ENCODE results near the gene NUP153. TPM values are rescaled to one million over a fixed set of nuclear protein-coding genes. Genes with fewer than 3 reads are reported as not detected.

Gene NUP153
- total RNA-seq, 1 donor from 2014 or later: 13.2 TPM

GRCh38 chr6:17728551-17729222 lies 22.0 kb upstream of the NUP153 start:
- H3K36me3 ChIP-seq (ENCODE audit: control insufficient read depth, insufficient read depth, low read length): no peaks in the 10 kb centered on the region
- no peak for TF ChIP-seq CTCF (IDR thresholded peaks at IDR 0.05; ENCODE audit: insufficient read depth, low read length, severe bottlenecking)
- FAIRE-seq (no peak), DNase-seq (ENCODE audit: low read depth) (no peak)
- H3K27me3 ChIP-seq (ENCODE audit: control insufficient read depth, insufficient read depth, low read length): no peaks in the 10 kb centered on the region
- no peak overlapping the region for H3K4me3 ChIP-seq (ENCODE audit: low read depth, low read length)

- Histone ChIP-seq H3K27me3 (ENCODE audit: control insufficient read depth, insufficient read depth, low read length) (no peaks in the 10 kb centered on the region), H3K36me3 (ENCODE audit: control insufficient read depth, insufficient read depth, low read length) (no peaks in the 10 kb centered on the region), H3K4me3 (ENCODE audit: low read depth, low read length) (no peak overlapping the region)
- DNase-seq (ENCODE audit: low read depth) (no peak), FAIRE-seq (no peak)
- TF ChIP-seq CTCF (IDR thresholded peaks at IDR 0.05; ENCODE audit: insufficient read depth, low read length, severe bottlenecking): no peak
Measured at GRCh38 chr6:17725083-17725482, 18.4 kb upstream of the NUP153 start.

GRCh38 chr6:17724341-17724740 lies 17.6 kb upstream of the NUP153 start:
- no peak for FAIRE-seq
- no peaks in the 10 kb centered on the region for H3K36me3 ChIP-seq (ENCODE audit: control insufficient read depth, insufficient read depth, low read length)
- DNase-seq (ENCODE audit: low read depth): peak; percentile 73

GRCh38 chr6:17721671-17722070 lies 14.9 kb upstream of the NUP153 start:
- no peak for TF ChIP-seq CTCF (IDR thresholded peaks at IDR 0.05; ENCODE audit: insufficient read depth, low read length, severe bottlenecking)
- DNase-seq (ENCODE audit: low read depth) (no peak), FAIRE-seq (no peak)
- Histone ChIP-seq H3K4me3 (ENCODE audit: low read depth, low read length) (no peak overlapping the region), H3K27me3 (ENCODE audit: control insufficient read depth, insufficient read depth, low read length) (no peaks in the 10 kb centered on the region), H3K36me3 (ENCODE audit: control insufficient read depth, insufficient read depth, low read length) (no peaks in the 10 kb centered on the region)

More at GRCh38 chr6:17724341-17724740, 17.6 kb upstream of the NUP153 start:
- TF ChIP-seq CTCF (IDR thresholded peaks at IDR 0.05; ENCODE audit: insufficient read depth, low read length, severe bottlenecking): no peak
- H3K27me3 ChIP-seq (ENCODE audit: control insufficient read depth, insufficient read depth, low read length): no peaks in the 10 kb centered on the region
- H3K4me3 ChIP-seq (ENCODE audit: low read depth, low read length): no peak overlapping the region

- TF ChIP-seq CTCF (IDR thresholded peaks at IDR 0.05; ENCODE audit: insufficient read depth, low read length, severe bottlenecking): no peak
- DNase-seq (ENCODE audit: low read depth) (no peak), FAIRE-seq (no peak)
- Histone ChIP-seq H3K27me3 (ENCODE audit: control insufficient read depth, insufficient read depth, low read length) (no peaks in the 10 kb centered on the region), H3K36me3 (ENCODE audit: control insufficient read depth, insufficient read depth, low read length) (no peaks in the 10 kb centered on the region), H3K4me3 (ENCODE audit: low read depth, low read length) (no peak overlapping the region)
Measured at GRCh38 chr6:17719323-17720041, 12.8 kb upstream of the NUP153 start.

Measured in bronchial epithelial cell (primary cell).